Erythroblast (primary cell): Measurements from ENCODE around the gene RFWD3.

ENCODE experiments used
- GATA1 ChIP-seq: IDR thresholded peaks from 2 replicates; pipeline ENCODE4 v1.6.1; 2011; ENCODE audit warnings: low read depth, mild to moderate bottlenecking, control low read depth, low read length, moderate library complexity
- POLR2A ChIP-seq: IDR thresholded peaks from 2 replicates; pipeline ENCODE4 v1.6.1; 2011; ENCODE audit warnings: mild to moderate bottlenecking, low read length

DNA sequence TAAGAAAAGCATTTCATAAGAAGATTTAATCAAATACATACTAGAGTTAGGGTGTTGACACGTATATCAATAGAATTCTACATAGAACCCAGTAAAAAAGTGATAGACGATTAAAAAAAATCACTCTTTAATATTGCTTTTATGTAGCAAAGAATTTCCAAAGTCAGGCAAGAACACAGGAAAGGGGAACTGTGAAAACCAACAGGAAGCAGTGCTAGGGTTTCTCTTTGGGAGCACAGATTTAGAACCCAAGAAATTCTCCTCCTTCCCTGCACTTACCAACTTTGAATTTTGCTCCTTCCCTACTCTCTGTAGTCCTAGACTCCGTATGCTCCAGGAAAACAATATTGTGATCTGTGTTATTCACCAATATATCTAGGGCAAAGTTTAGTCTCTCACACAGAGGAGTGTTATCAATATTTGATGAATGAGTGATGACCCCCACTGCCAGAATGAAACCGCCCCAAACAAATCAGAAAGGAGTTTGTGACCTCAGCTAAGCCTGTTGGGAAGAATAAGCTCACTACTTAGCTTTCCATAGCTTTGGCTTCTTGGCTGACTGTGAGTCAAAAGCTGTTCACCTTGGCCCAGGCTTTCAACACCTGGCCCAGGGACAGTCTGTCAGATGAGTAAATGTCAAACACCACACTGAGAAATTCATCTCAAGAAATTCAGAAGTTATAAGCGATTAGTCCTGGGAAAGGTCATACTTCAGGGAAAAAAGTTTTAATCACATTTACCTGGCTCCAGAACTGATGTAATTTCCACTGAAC lies 8.6 kb downstream of the RFWD3 start:
- TF ChIP-seq POLR2A, result no peak
- no peak for TF ChIP-seq GATA1
